ENCODE results near the gene UBE2D3. TPM values are rescaled to one million over a fixed set of nuclear protein-coding genes. Genes with fewer than 3 reads are reported as not detected.
"Not testable (repeated sequence)": the region's sequence is repeated elsewhere in the genome, so short reads cannot be mapped to it uniquely, and the experiment has no call there.

Gene UBE2D3
- total RNA-seq, 2 donors from 2014 or later: 149 to 323 TPM

DNA sequence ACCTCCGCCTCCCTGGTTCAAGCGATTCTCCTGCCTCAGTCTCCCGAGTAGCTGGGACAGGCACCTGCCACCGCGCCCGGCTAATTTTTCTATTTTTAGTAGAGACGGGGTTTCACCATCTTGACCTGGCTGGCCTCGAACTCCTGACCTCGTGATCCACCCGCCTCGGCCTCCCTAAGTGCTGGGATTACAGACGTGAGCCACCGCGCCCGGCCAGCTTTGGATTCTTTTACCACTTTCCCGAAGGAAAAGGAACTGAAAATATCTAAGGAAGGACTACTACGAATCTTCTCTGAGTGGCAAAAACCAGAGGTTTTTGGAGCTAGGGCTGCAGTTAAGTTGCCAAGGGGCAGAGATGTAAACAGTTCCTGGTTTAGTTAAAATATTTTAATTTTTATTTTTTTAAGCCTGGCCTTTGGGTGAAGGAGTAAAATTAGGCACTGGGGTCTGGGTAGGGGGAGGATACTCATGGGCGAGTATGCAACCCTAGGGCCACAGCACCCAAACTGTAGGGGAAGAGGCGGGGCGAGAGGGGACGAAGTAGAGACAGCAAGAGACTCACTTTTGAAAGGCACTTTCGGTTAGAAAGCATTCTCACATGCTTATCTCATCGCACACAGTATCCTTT, 40.9 kb upstream of the UBE2D3 start:
- Histone ChIP-seq H3K27me3 (no peaks in the 10 kb centered on the region), H3K27ac (peak overlapping the region; percentile 90 to 99 (median 94)), H3K36me3 (replicated peaks in 1 of 2; ENCODE audit: insufficient read depth in 1 of 2, low read depth in 2 of 2) (no peaks in the 10 kb centered on the region), H3K9me3 (no peaks in the 10 kb centered on the region), H3K4me1 (peaks cover 26% of the 10 kb centered on the region), H3K4me3 (peak overlapping the region; percentile 4 to 73)
- TF ChIP-seq POLR2A (IDR thresholded peaks at IDR 0.05) (no peak), CTCF (IDR thresholded peaks at IDR 0.05) (no peak)
- ATAC-seq (peak; percentile 47), DNase-seq (peak in 3 of 4 donors; percentile 10 to 22 (median 19))
- intact Hi-C loops (cut with DNase I): no loop called here
- 9 to 10% methylated on average over 23 of the region's 23 CpGs for WGBS, 2 donors

- H3K27ac ChIP-seq: peak overlapping the region in 3 of 4 donors; percentile 90 to 99 (median 91)
- intact Hi-C loops (cut with DNase I): no loop called here
- H3K36me3 ChIP-seq (replicated peaks in 1 of 2; ENCODE audit: insufficient read depth in 1 of 2, low read depth in 2 of 2): no peaks in the 10 kb centered on the region
- TF ChIP-seq POLR2A (IDR thresholded peaks at IDR 0.05) (no peak), CTCF (IDR thresholded peaks at IDR 0.05) (no peak)
- peak overlapping the region in 1 of 2 donors; percentile 4 for H3K4me3 ChIP-seq
- ATAC-seq (no peak), DNase-seq (no peak)
- WGBS, 2 donors: 75 to 78% methylated on average over 12 of the region's 12 CpGs
- no peaks in the 10 kb centered on the region for H3K9me3 ChIP-seq
- H3K27me3 ChIP-seq: no peaks in the 10 kb centered on the region
- peaks cover 26% of the 10 kb centered on the region for H3K4me1 ChIP-seq
These were observed 40.2 kb upstream of the UBE2D3 start for GRCh38 chr4:102867278-102868152.

- DNase-seq; ATAC-seq; H3K27ac ChIP-seq; H3K4me3 ChIP-seq; H3K9me3 ChIP-seq; H3K36me3 ChIP-seq (replicated peaks in 1 of 2; ENCODE audit: insufficient read depth in 1 of 2, low read depth in 2 of 2); H3K27me3 ChIP-seq; intact Hi-C loops (cut with DNase I): not testable (repeated sequence)
- peaks cover 15% of the 10 kb centered on the region for H3K4me1 ChIP-seq
- 88 to 95% methylated on average over 5 of the region's 5 CpGs for WGBS, 2 donors
These were observed 38.0 kb upstream of the UBE2D3 start for GRCh38 chr4:102865327-102865726.

DNA sequence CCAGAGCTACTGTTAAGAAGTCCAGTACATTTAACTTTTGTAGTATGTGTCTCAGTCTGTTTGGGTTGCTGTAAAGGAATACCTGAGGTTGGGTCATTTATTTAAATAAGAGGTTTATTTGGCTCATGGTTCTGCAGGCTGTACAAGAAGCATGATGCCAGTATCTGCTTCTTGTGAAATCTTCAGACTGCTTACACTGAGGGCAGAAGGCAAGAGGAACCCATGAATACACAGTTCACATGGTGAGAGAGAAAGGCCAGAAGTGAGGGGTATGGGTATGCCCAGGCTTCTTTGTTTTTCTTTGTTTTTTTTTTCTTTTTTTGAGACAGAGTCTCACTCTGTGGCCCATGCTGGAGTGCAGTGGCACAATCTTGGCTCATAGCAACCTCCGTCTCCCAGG, 35.4 kb upstream of the UBE2D3 start:
- DNase-seq: no peak
- Histone ChIP-seq H3K27me3 (no peaks in the 10 kb centered on the region), H3K4me1 (peaks cover 6% of the 10 kb centered on the region), H3K27ac (no peak overlapping the region), H3K4me3 (no peak overlapping the region), H3K36me3 (replicated peaks in 1 of 2; ENCODE audit: insufficient read depth in 1 of 2, low read depth in 2 of 2) (no peaks in the 10 kb centered on the region), H3K9me3 (no peaks in the 10 kb centered on the region)
- ATAC-seq: no peak
- intact Hi-C loops (cut with DNase I): no loop called here
- 94% methylated on average over 1 of the region's 1 CpG for WGBS, 2 donors
- no peak for TF ChIP-seq POLR2A (IDR thresholded peaks at IDR 0.05)
- no peak for TF ChIP-seq CTCF (IDR thresholded peaks at IDR 0.05)

GRCh38 chr4:102862016-102862415, 34.7 kb upstream of the UBE2D3 start:
- DNase-seq (no peak), ATAC-seq (no peak)
- 71 to 89% methylated on average over 1 of the region's 1 CpG for WGBS, 2 donors
- H3K27me3 ChIP-seq: no peaks in the 10 kb centered on the region
- peak overlapping the region in 1 of 4 donors; percentile 26 for H3K27ac ChIP-seq
- H3K4me3 ChIP-seq: no peak overlapping the region
- no peaks in the 10 kb centered on the region for H3K36me3 ChIP-seq (replicated peaks in 1 of 2; ENCODE audit: insufficient read depth in 1 of 2, low read depth in 2 of 2)
- no peaks in the 10 kb centered on the region for H3K4me1 ChIP-seq
- H3K9me3 ChIP-seq: no peaks in the 10 kb centered on the region
- no peak for TF ChIP-seq POLR2A (IDR thresholded peaks at IDR 0.05)
- intact Hi-C loops (cut with DNase I): no loop called here
